Measurements from ENCODE around the gene EPB41L4B. TPM values are rescaled to one million over a fixed set of nuclear protein-coding genes. Genes with fewer than 3 reads are reported as not detected.

The EPB41L4B gene
- total and polyA plus RNA-seq, 4 donors, result 6.0 to 14.5 (median 12.2) TPM

- no peaks in the 10 kb centered on the region for H3K9me3 ChIP-seq (ENCODE audit: control insufficient read depth in 4 of 4, insufficient read depth in 3 of 4, low read length in 3 of 4)
- WGBS, 2 donors, result 76 to 77% methylated on average over 5 of the region's 5 CpGs
- H3K27ac ChIP-seq (ENCODE audit: low read depth in 1 of 2, low read length in 1 of 2), result no peak overlapping the region
- H3K27me3 ChIP-seq (ENCODE audit: control insufficient read depth in 3 of 3, insufficient read depth in 3 of 3, low read length in 2 of 3), result no peaks in the 10 kb centered on the region
- TF ChIP-seq, protein P1, sequence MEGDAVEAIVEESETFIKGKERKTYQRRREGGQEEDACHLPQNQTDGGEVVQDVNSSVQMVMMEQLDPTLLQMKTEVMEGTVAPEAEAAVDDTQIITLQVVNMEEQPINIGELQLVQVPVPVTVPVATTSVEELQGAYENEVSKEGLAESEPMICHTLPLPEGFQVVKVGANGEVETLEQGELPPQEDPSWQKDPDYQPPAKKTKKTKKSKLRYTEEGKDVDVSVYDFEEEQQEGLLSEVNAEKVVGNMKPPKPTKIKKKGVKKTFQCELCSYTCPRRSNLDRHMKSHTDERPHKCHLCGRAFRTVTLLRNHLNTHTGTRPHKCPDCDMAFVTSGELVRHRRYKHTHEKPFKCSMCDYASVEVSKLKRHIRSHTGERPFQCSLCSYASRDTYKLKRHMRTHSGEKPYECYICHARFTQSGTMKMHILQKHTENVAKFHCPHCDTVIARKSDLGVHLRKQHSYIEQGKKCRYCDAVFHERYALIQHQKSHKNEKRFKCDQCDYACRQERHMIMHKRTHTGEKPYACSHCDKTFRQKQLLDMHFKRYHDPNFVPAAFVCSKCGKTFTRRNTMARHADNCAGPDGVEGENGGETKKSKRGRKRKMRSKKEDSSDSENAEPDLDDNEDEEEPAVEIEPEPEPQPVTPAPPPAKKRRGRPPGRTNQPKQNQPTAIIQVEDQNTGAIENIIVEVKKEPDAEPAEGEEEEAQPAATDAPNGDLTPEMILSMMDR (IDR thresholded peaks at IDR 0.05; ENCODE audit: control extremely low read depth, extremely low read depth), result no peak
- no peak overlapping the region for H3K9ac ChIP-seq (ENCODE audit: insufficient read depth in 1 of 2, low read length in 2 of 2)
- H3K4me3 ChIP-seq, result no peak overlapping the region
- no peaks in the 10 kb centered on the region for H3K36me3 ChIP-seq (ENCODE audit: control insufficient read depth in 4 of 4, insufficient read depth in 4 of 4, low read length in 4 of 4)
- ATAC-seq (ENCODE audit: insufficient read depth, low FRiP score) (no peak), DNase-seq (no peak)
- H3K4me1 ChIP-seq (ENCODE audit: control insufficient read depth in 5 of 5, insufficient read depth in 5 of 5, low read length in 5 of 5), result no peaks in the 10 kb centered on the region
These were observed 176.8 kb downstream of the EPB41L4B start for GRCh38 chr9:109143881-109144562.

GRCh38 chr9:109141375-109141774, 179.5 kb downstream of the EPB41L4B start:
- no peaks in the 10 kb centered on the region for H3K4me1 ChIP-seq (ENCODE audit: control insufficient read depth in 5 of 5, insufficient read depth in 5 of 5, low read length in 5 of 5)
- TF ChIP-seq, protein P1 (IDR thresholded peaks at IDR 0.05; ENCODE audit: control extremely low read depth, extremely low read depth), result no peak
- 96 to 97% methylated on average over 5 of the region's 5 CpGs for WGBS, 2 donors
- no peak overlapping the region for H3K9ac ChIP-seq (ENCODE audit: insufficient read depth in 1 of 2, low read length in 2 of 2)
- H3K27me3 ChIP-seq (ENCODE audit: control insufficient read depth in 3 of 3, insufficient read depth in 3 of 3, low read length in 2 of 3), result no peaks in the 10 kb centered on the region
- ATAC-seq (ENCODE audit: insufficient read depth, low FRiP score) (no peak), DNase-seq (no peak)
- H3K4me3 ChIP-seq, result no peak overlapping the region
- no peak overlapping the region for H3K27ac ChIP-seq (ENCODE audit: low read depth in 1 of 2, low read length in 1 of 2)
- no peaks in the 10 kb centered on the region for H3K36me3 ChIP-seq (ENCODE audit: control insufficient read depth in 4 of 4, insufficient read depth in 4 of 4, low read length in 4 of 4)
- no peaks in the 10 kb centered on the region for H3K9me3 ChIP-seq (ENCODE audit: control insufficient read depth in 4 of 4, insufficient read depth in 3 of 4, low read length in 3 of 4)

GRCh38 chr9:109139851-109140250, 181.0 kb downstream of the EPB41L4B start:
- ATAC-seq (ENCODE audit: insufficient read depth, low FRiP score) (no peak), DNase-seq (no peak)
- Histone ChIP-seq H3K36me3 (ENCODE audit: control insufficient read depth in 4 of 4, insufficient read depth in 4 of 4, low read length in 4 of 4) (no peaks in the 10 kb centered on the region), H3K4me3 (no peak overlapping the region), H3K27me3 (ENCODE audit: control insufficient read depth in 3 of 3, insufficient read depth in 3 of 3, low read length in 2 of 3) (no peaks in the 10 kb centered on the region), H3K9ac (ENCODE audit: insufficient read depth in 1 of 2, low read length in 2 of 2) (no peak overlapping the region), H3K9me3 (ENCODE audit: control insufficient read depth in 4 of 4, insufficient read depth in 3 of 4, low read length in 3 of 4) (no peaks in the 10 kb centered on the region), H3K4me1 (ENCODE audit: control insufficient read depth in 5 of 5, insufficient read depth in 5 of 5, low read length in 5 of 5) (no peaks in the 10 kb centered on the region), H3K27ac (ENCODE audit: low read depth in 1 of 2, low read length in 1 of 2) (no peak overlapping the region)
- TF ChIP-seq, protein P1 (IDR thresholded peaks at IDR 0.05; ENCODE audit: control extremely low read depth, extremely low read depth), result no peak
- WGBS, 2 donors, result 96 to 100% methylated on average over 1 of the region's 1 CpG

- H3K9me3 ChIP-seq (ENCODE audit: control insufficient read depth in 4 of 4, insufficient read depth in 3 of 4, low read length in 3 of 4), result no peaks in the 10 kb centered on the region
- no peaks in the 10 kb centered on the region for H3K4me1 ChIP-seq (ENCODE audit: control insufficient read depth in 5 of 5, insufficient read depth in 5 of 5, low read length in 5 of 5)
- no peak overlapping the region for H3K27ac ChIP-seq (ENCODE audit: low read depth in 1 of 2, low read length in 1 of 2)
- H3K9ac ChIP-seq (ENCODE audit: insufficient read depth in 1 of 2, low read length in 2 of 2), result no peak overlapping the region
- WGBS, 2 donors, result 96 to 98% methylated on average over 2 of the region's 2 CpGs
- no peaks in the 10 kb centered on the region for H3K36me3 ChIP-seq (ENCODE audit: control insufficient read depth in 4 of 4, insufficient read depth in 4 of 4, low read length in 4 of 4)
- DNase-seq, result no peak
- H3K27me3 ChIP-seq (ENCODE audit: control insufficient read depth in 3 of 3, insufficient read depth in 3 of 3, low read length in 2 of 3), result no peaks in the 10 kb centered on the region
- no peak for ATAC-seq (ENCODE audit: insufficient read depth, low FRiP score)
- TF ChIP-seq, protein P1 (IDR thresholded peaks at IDR 0.05; ENCODE audit: control extremely low read depth, extremely low read depth), result no peak
- H3K4me3 ChIP-seq, result no peak overlapping the region
These were observed 182.4 kb downstream of the EPB41L4B start for GRCh38 chr9:109138421-109138820.

All from lung (tissue), 12 donors.